ENCODE data around the gene RGS7BP.

The RGS7BP gene

DNA sequence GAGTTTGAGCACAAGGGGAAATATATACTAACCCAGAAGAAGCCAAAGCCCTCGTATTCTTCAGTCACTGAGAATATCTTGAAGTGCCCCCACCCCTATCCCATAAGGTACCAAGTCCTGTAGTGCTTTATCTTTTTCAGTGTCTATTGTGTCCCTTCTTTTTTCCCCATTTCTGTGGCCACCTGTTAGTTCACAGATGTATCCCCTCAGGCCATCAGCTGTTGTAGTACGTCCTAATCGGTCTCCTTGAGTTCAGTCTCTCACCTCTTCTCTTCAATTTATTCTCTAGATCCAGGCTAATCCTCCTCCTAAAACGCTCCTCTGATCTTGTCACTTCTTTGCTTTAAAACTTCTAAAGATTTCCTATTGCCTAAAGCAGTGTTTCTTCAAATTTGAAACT, 10.4 kb downstream of the RGS7BP start:
- TF ChIP-seq FOXM1 (IDR thresholded peaks at IDR 0.05; ENCODE audit: borderline replicate concordance, low read depth) (no peak), TAF1 (IDR thresholded peaks at IDR 0.05; ENCODE audit: low read depth) (no peak), YY1 (IDR thresholded peaks at IDR 0.05; ENCODE audit: low read depth) (no peak), TCF12 (IDR thresholded peaks at IDR 0.05; ENCODE audit: low read depth) (no peak), EP300 (IDR thresholded peaks at IDR 0.05; ENCODE audit: borderline replicate concordance) (no peak), ZBTB7A (IDR thresholded peaks at IDR 0.05; ENCODE audit: low read depth) (no peak)

- TF ChIP-seq CREB1 (IDR thresholded peaks at IDR 0.05; ENCODE audit: low read depth) (no peak), TEAD4 (IDR thresholded peaks at IDR 0.05) (no peak), FOXM1 (IDR thresholded peaks at IDR 0.05; ENCODE audit: borderline replicate concordance, low read depth) (no peak), RAD21 (IDR thresholded peaks at IDR 0.05; ENCODE audit: low read depth) (no peak)
- TF ChIP-seq, protein P1, sequence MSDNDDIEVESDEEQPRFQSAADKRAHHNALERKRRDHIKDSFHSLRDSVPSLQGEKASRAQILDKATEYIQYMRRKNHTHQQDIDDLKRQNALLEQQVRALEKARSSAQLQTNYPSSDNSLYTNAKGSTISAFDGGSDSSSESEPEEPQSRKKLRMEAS (IDR thresholded peaks at IDR 0.05): no peak
- TF ChIP-seq, protein P2, sequence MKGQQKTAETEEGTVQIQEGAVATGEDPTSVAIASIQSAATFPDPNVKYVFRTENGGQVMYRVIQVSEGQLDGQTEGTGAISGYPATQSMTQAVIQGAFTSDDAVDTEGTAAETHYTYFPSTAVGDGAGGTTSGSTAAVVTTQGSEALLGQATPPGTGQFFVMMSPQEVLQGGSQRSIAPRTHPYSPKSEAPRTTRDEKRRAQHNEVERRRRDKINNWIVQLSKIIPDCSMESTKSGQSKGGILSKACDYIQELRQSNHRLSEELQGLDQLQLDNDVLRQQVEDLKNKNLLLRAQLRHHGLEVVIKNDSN (IDR thresholded peaks at IDR 0.05): no peak
These were observed 13.0 kb downstream of the RGS7BP start for GRCh38 chr5:64518793-64519192.

GRCh38 chr5:64519263-64519662, 13.4 kb downstream of the RGS7BP start:
- no peak for TF ChIP-seq EP300 (IDR thresholded peaks at IDR 0.05; ENCODE audit: borderline replicate concordance)
- TF ChIP-seq YY1 (IDR thresholded peaks at IDR 0.05; ENCODE audit: low read depth): no peak
- no peak for TF ChIP-seq TCF12 (IDR thresholded peaks at IDR 0.05; ENCODE audit: low read depth)

GRCh38 chr5:64526734-64527439, 21.1 kb downstream of the RGS7BP start:
- TF ChIP-seq EGR1 (IDR thresholded peaks at IDR 0.05) (no peak), FOXM1 (IDR thresholded peaks at IDR 0.05; ENCODE audit: borderline replicate concordance, low read depth) (no peak), RAD21 (IDR thresholded peaks at IDR 0.05; ENCODE audit: low read depth) (no peak), ZBTB7A (IDR thresholded peaks at IDR 0.05; ENCODE audit: low read depth) (no peak), CEBPB (IDR thresholded peaks at IDR 0.05) (no peak), NFIC (IDR thresholded peaks at IDR 0.05) (no peak)

DNA sequence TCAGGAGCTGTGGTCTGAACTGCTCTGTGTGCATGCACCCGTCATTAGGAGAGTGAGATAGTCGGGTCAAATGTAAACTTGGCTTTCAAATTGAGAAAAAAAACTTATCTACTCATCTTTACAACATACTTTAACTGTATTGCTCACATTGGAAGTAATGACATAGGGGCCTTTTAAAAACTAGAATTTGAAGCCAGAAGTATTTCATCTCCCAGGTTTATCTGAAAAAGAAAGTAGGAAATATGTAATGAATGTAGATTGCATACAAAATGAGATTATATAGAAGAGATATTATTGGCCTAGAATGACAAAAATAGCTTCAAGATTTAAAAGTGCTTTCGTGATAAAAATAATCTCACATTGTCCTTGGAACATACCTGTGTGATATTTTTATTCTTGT, 24.3 kb downstream of the RGS7BP start:
- TF ChIP-seq TEAD4 (IDR thresholded peaks at IDR 0.05): no peak
- no peak for TF ChIP-seq CEBPB (IDR thresholded peaks at IDR 0.05)
- TF ChIP-seq, protein P2 (IDR thresholded peaks at IDR 0.05): no peak
- no peak for TF ChIP-seq EP300 (IDR thresholded peaks at IDR 0.05; ENCODE audit: borderline replicate concordance)
- TF ChIP-seq ZBTB7A (IDR thresholded peaks at IDR 0.05; ENCODE audit: low read depth): no peak
- TF ChIP-seq EGR1 (IDR thresholded peaks at IDR 0.05): no peak
- TF ChIP-seq, protein P1 (IDR thresholded peaks at IDR 0.05): no peak

DNA sequence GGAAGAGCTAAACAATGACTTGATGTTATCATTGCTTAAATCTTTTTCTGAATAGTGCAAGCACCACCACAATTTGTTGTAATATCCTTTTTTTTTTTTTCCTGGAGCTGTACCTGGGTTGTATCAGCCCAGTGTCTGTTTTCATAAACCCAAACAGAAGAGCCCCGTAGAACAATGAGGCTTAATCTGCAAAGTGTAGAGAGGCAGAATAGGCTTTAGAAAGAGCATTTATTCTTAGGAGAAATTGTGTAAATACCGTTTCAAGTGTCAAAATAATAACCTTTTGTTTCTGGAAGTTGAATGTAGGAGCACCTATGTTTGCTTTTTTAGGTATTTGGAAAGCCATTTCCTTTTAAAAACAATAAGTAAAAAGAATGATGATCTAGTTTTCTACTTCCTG, 26.4 kb downstream of the RGS7BP start:
- TF ChIP-seq, protein P1 (IDR thresholded peaks at IDR 0.05): no peak
- TF ChIP-seq TEAD4 (IDR thresholded peaks at IDR 0.05) (no peak), EGR1 (IDR thresholded peaks at IDR 0.05) (no peak), NFIC (IDR thresholded peaks at IDR 0.05) (no peak), TAF1 (IDR thresholded peaks at IDR 0.05; ENCODE audit: low read depth) (no peak), EP300 (IDR thresholded peaks at IDR 0.05; ENCODE audit: borderline replicate concordance) (no peak), CEBPB (IDR thresholded peaks at IDR 0.05) (no peak), FOXM1 (IDR thresholded peaks at IDR 0.05; ENCODE audit: borderline replicate concordance, low read depth) (no peak)
- TF ChIP-seq, protein P2 (IDR thresholded peaks at IDR 0.05): no peak

DNA sequence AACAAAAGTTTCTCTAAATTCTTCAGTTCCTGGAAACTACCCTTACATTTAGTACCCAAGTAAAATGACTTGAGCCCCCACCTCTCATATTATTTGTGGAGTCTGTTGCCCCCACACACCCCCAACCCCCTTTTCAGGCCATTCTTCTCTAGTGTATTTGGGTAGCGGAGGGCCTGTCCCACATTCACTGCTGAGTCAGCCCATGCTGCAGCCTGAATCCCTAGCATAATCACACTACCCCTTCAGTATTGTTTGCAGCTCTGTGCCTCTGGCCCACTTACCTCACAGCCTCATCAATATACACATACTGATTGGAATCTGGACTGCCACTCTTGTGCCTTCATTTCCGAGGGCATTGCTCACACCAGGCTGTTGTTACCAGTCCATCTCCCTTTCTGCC, 26.8 kb downstream of the RGS7BP start:
- TF ChIP-seq TEAD4 (IDR thresholded peaks at IDR 0.05) (no peak), EP300 (IDR thresholded peaks at IDR 0.05; ENCODE audit: borderline replicate concordance) (no peak), TCF12 (IDR thresholded peaks at IDR 0.05; ENCODE audit: low read depth) (no peak), ZBTB7A (IDR thresholded peaks at IDR 0.05; ENCODE audit: low read depth) (no peak), EGR1 (IDR thresholded peaks at IDR 0.05) (no peak), NFIC (IDR thresholded peaks at IDR 0.05) (no peak), CREB1 (IDR thresholded peaks at IDR 0.05; ENCODE audit: low read depth) (no peak), TAF1 (IDR thresholded peaks at IDR 0.05; ENCODE audit: low read depth) (no peak), RAD21 (IDR thresholded peaks at IDR 0.05; ENCODE audit: low read depth) (no peak), YY1 (IDR thresholded peaks at IDR 0.05; ENCODE audit: low read depth) (no peak), CEBPB (IDR thresholded peaks at IDR 0.05) (no peak), FOXM1 (IDR thresholded peaks at IDR 0.05; ENCODE audit: borderline replicate concordance, low read depth) (no peak)
- TF ChIP-seq, protein P1 (IDR thresholded peaks at IDR 0.05): no peak
- TF ChIP-seq, protein P3, sequence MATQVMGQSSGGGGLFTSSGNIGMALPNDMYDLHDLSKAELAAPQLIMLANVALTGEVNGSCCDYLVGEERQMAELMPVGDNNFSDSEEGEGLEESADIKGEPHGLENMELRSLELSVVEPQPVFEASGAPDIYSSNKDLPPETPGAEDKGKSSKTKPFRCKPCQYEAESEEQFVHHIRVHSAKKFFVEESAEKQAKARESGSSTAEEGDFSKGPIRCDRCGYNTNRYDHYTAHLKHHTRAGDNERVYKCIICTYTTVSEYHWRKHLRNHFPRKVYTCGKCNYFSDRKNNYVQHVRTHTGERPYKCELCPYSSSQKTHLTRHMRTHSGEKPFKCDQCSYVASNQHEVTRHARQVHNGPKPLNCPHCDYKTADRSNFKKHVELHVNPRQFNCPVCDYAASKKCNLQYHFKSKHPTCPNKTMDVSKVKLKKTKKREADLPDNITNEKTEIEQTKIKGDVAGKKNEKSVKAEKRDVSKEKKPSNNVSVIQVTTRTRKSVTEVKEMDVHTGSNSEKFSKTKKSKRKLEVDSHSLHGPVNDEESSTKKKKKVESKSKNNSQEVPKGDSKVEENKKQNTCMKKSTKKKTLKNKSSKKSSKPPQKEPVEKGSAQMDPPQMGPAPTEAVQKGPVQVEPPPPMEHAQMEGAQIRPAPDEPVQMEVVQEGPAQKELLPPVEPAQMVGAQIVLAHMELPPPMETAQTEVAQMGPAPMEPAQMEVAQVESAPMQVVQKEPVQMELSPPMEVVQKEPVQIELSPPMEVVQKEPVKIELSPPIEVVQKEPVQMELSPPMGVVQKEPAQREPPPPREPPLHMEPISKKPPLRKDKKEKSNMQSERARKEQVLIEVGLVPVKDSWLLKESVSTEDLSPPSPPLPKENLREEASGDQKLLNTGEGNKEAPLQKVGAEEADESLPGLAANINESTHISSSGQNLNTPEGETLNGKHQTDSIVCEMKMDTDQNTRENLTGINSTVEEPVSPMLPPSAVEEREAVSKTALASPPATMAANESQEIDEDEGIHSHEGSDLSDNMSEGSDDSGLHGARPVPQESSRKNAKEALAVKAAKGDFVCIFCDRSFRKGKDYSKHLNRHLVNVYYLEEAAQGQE (IDR thresholded peaks at IDR 0.05; ENCODE audit: low read depth): no peak
- TF ChIP-seq, protein P2 (IDR thresholded peaks at IDR 0.05): no peak

Measured in Ishikawa (cell line).